Measurements from ENCODE around the gene PGM1. TPM values are rescaled to one million over a fixed set of nuclear protein-coding genes. Genes with fewer than 3 reads are reported as not detected.

PGM1 gene
- total RNA-seq, 1 donor from 2014 or later: 22.7 TPM

DNA sequence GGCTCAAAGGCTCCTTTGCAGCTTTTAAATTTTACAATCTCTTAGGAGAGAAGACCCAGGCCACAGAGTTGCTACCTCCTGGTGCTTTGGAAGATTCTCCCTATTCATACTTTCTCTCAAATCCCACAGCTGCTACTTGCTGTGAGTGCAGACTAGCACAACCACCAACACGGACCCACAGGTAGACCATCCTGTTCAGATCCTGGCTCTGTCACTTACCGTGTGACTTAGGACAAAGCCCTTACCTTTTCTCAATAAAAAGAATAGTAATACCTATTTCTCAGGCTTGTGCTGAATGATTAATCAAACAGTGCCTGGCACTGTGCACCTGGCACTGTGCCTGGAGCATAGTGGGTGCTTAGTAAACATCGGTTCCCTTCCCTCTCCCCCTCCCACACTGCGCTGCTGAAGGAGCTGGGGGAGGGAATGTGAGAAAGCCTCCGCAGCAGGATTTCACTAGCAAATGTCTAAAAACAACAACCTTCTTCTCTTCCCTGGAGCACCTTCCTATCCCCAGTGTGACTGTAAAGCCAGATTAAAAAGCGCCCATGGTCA, 81.7 kb downstream of the PGM1 start:
- no peaks in the 10 kb centered on the region for H3K9me3 ChIP-seq (ENCODE audit: low read depth)
- H3K36me3 Mint-ChIP-seq: peaks cover 2% of the 10 kb centered on the region
- TF ChIP-seq EZH2phosphoT487 (IDR thresholded peaks at IDR 0.05): no peak
- TF ChIP-seq EZH2 (IDR thresholded peaks at IDR 0.05): no peak
- TF ChIP-seq, protein P1, sequence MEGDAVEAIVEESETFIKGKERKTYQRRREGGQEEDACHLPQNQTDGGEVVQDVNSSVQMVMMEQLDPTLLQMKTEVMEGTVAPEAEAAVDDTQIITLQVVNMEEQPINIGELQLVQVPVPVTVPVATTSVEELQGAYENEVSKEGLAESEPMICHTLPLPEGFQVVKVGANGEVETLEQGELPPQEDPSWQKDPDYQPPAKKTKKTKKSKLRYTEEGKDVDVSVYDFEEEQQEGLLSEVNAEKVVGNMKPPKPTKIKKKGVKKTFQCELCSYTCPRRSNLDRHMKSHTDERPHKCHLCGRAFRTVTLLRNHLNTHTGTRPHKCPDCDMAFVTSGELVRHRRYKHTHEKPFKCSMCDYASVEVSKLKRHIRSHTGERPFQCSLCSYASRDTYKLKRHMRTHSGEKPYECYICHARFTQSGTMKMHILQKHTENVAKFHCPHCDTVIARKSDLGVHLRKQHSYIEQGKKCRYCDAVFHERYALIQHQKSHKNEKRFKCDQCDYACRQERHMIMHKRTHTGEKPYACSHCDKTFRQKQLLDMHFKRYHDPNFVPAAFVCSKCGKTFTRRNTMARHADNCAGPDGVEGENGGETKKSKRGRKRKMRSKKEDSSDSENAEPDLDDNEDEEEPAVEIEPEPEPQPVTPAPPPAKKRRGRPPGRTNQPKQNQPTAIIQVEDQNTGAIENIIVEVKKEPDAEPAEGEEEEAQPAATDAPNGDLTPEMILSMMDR (IDR thresholded peaks at IDR 0.05): no peak
- H3K27me3 Mint-ChIP-seq (ENCODE audit: insufficient read depth, low read depth): peaks cover 4% of the 10 kb centered on the region
- no peaks in the 10 kb centered on the region for H3K36me3 ChIP-seq
- no peak for DNase-seq (ENCODE audit: low spot score)
- H3K4me3 Mint-ChIP-seq: no peak overlapping the region
- H4K20me1 ChIP-seq (ENCODE audit: low read depth): no peaks in the 10 kb centered on the region
- no peaks in the 10 kb centered on the region for H3F3A ChIP-seq (ENCODE audit: low read depth)
- H3K4me3 ChIP-seq: no peak overlapping the region
- no peaks in the 10 kb centered on the region for H3K4me1 ChIP-seq
- H3K9ac ChIP-seq: no peak overlapping the region
- no peak overlapping the region for H3K27ac ChIP-seq
- no peak overlapping the region for H3K4me2 ChIP-seq
- H3K27me3 ChIP-seq: no peaks in the 10 kb centered on the region
- H3K79me2 ChIP-seq (ENCODE audit: low read depth): no peaks in the 10 kb centered on the region
- peaks cover 9% of the 10 kb centered on the region for H3K9me3 Mint-ChIP-seq
- H3K27ac Mint-ChIP-seq: no peak overlapping the region
- H2AFZ ChIP-seq (replicated peaks): peak overlapping the region; percentile 60
- H3K4me1 Mint-ChIP-seq: peaks cover 11% of the 10 kb centered on the region

DNA sequence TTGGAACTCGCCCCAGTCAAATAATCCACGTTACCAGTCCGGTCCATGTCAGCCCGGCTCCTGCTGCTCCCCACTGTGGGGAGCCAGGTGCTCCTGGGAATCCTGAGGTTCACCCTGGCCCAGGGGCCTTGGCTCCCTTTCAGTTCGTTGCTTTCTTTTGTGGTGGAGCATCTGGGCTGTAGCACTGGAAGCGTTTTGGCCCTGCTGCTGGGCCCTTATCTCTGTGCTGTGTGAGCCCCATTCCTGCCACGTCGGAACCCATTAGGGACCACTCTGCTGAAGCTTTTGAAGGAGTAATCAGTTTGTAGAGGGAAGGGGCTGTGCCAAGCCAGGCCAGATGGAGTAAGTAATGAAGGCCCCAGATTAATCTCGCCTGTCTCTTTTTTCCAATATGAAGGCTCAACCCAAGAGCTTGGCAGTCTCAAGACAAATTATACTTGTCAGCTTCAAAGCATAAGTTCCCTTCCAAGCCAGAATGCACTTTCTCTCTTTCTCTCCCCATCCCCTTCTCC, 82.3 kb downstream of the PGM1 start:
- H3K27me3 ChIP-seq: no peaks in the 10 kb centered on the region
- H3K9me3 ChIP-seq (ENCODE audit: low read depth): no peaks in the 10 kb centered on the region
- H3K27ac ChIP-seq: no peak overlapping the region
- Mint-ChIP-seq H3K4me1 (peaks cover 11% of the 10 kb centered on the region), H3K9me3 (peaks cover 10% of the 10 kb centered on the region), H3K27me3 (ENCODE audit: insufficient read depth, low read depth) (peaks cover 4% of the 10 kb centered on the region), H3K36me3 (peaks cover 2% of the 10 kb centered on the region), H3K27ac (no peak overlapping the region), H3K4me3 (no peak overlapping the region)
- no peaks in the 10 kb centered on the region for H3F3A ChIP-seq (ENCODE audit: low read depth)
- DNase-seq (ENCODE audit: low spot score): no peak
- H3K4me2 ChIP-seq: no peak overlapping the region
- peak overlapping the region; percentile 60 for H2AFZ ChIP-seq (replicated peaks)
- H3K9ac ChIP-seq: no peak overlapping the region
- TF ChIP-seq, protein P1 (IDR thresholded peaks at IDR 0.05): no peak
- TF ChIP-seq EZH2phosphoT487 (IDR thresholded peaks at IDR 0.05) (no peak), EZH2 (IDR thresholded peaks at IDR 0.05) (no peak)
- no peaks in the 10 kb centered on the region for H3K4me1 ChIP-seq
- H3K79me2 ChIP-seq (ENCODE audit: low read depth): no peaks in the 10 kb centered on the region
- no peaks in the 10 kb centered on the region for H3K36me3 ChIP-seq
- H4K20me1 ChIP-seq (ENCODE audit: low read depth): no peaks in the 10 kb centered on the region
- no peak overlapping the region for H3K4me3 ChIP-seq

DNA sequence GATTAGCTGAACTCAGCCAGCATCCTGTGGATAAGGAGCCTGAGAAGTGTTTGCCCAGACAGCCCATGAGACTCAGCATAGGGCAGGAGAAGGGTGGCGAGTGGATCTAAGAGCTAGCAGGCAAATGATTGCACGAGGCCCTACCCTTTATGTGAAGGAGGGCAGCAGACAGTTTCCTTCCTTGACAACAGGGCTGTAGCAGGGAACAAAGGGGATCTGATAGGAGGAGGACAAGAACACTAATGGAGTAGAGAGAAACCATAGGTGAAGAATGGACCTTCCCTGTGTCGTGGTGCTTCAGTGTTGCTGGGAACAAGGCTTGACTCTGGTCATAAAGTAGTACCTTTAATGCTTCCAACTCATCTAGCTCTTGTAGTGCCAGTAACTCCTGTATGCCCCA, 84.3 kb downstream of the PGM1 start:
- Mint-ChIP-seq H3K9me3 (peaks cover 14% of the 10 kb centered on the region), H3K4me1 (peaks cover 11% of the 10 kb centered on the region)
- TF ChIP-seq, protein P1 (IDR thresholded peaks at IDR 0.05): no peak
- no peak for TF ChIP-seq EZH2 (IDR thresholded peaks at IDR 0.05)

More for the DNA sequence above, 84.3 kb downstream of the PGM1 start:
- Histone ChIP-seq H3K9me3 (ENCODE audit: low read depth) (no peaks in the 10 kb centered on the region), H3K4me2 (no peak overlapping the region), H4K20me1 (ENCODE audit: low read depth) (no peaks in the 10 kb centered on the region), H3K36me3 (no peaks in the 10 kb centered on the region), H2AFZ (replicated peaks) (no peak overlapping the region), H3K79me2 (ENCODE audit: low read depth) (no peaks in the 10 kb centered on the region), H3K4me1 (no peaks in the 10 kb centered on the region), H3K27me3 (no peaks in the 10 kb centered on the region), H3K9ac (no peak overlapping the region), H3K4me3 (no peak overlapping the region), H3K27ac (no peak overlapping the region), H3F3A (ENCODE audit: low read depth) (no peaks in the 10 kb centered on the region)
- no peak for DNase-seq (ENCODE audit: low spot score)
- H3K27me3 Mint-ChIP-seq (ENCODE audit: insufficient read depth, low read depth): peaks cover 2% of the 10 kb centered on the region
- no peak overlapping the region for H3K4me3 Mint-ChIP-seq
- H3K36me3 Mint-ChIP-seq: peaks cover 2% of the 10 kb centered on the region
- H3K27ac Mint-ChIP-seq: no peak overlapping the region

Data from neural progenitor cell (in vitro differentiated cells).